K562 (cell line): Measurements from ENCODE around the gene RCSD1. TPM values are rescaled to one million over a fixed set of nuclear protein-coding genes. Genes with fewer than 3 reads are reported as not detected.
A peak's percentile ranks its signal among the peaks of the same experiment; 100 is the strongest.

Source experiments
- ARID1B ChIP-seq: fragments of 450-650 bp; IDR thresholded peaks from 2 replicates; pipeline ENCODE4 v1.6.1; 2016; ENCODE audit warnings: antibody characterized with exemption, mild to moderate bottlenecking, inconsistent platforms
- C11orf30 ChIP-seq: fragments of 450-650 bp; IDR thresholded peaks from 2 replicates; pipeline ENCODE4 v1.6.1; 2016; ENCODE audit warnings: low read depth, mild to moderate bottlenecking
- CBFA2T3 ChIP-seq: fragments of 450-650 bp; IDR thresholded peaks from 2 replicates; pipeline ENCODE4 v1.6.1; 2017
- EGR1 ChIP-seq: fragments of 450-650 bp; conservative IDR thresholded peaks from 2 replicates; pipeline ENCODE4 v1.6.1; 2017; ENCODE audit warnings: mild to moderate bottlenecking
- HDAC1 ChIP-seq, 2 experiments: fragments of 450-650 bp; IDR thresholded peaks; 2 replicates each; pipeline ENCODE4 v1.6.1; 2016 to 2017; ENCODE audit warnings: inconsistent platforms in 1 of 2, mild to moderate bottlenecking in 1 of 2, moderate library complexity in 1 of 2
- NCOR1 ChIP-seq: fragments of 450-650 bp; IDR thresholded peaks from 2 replicates; pipeline ENCODE4 v1.6.1; 2016; ENCODE audit warnings: mild to moderate bottlenecking, moderate library complexity
- NFIC ChIP-seq: fragments of 450-650 bp; IDR thresholded peaks from 2 replicates; pipeline ENCODE4 v1.6.1; 2017; ENCODE audit warnings: mild to moderate bottlenecking, inconsistent platforms
- PKNOX1 ChIP-seq: fragments of 450-650 bp; IDR thresholded peaks from 2 replicates; pipeline ENCODE4 v1.6.1; 2016
- PREB ChIP-seq: sonication (generic); formaldehyde crosslinking; IDR thresholded peaks from 2 replicates; pipeline ENCODE4 v1.8.1; 2023; ENCODE audit warnings: mild to moderate bottlenecking, missing genetic modification reagents
- RCOR1 ChIP-seq, 2 experiments: IDR thresholded peaks; 2 replicates each; pipeline ENCODE4 v1.6.1; 2012; ENCODE audit warnings: low read depth in 2 of 2, low read length in 2 of 2, borderline replicate concordance in 1 of 2, improper control_type of control experiment in 1 of 2
- TCF3 ChIP-seq: sonication (generic); formaldehyde crosslinking; IDR thresholded peaks from 2 replicates; pipeline ENCODE4 v1.4.0; 2020; ENCODE audit warnings: mild to moderate bottlenecking, missing genetic modification reagents
- ZBTB40 ChIP-seq, 2 experiments: fragments of 450-650 bp in 1 of 2; sonication (generic) in 1 of 2; formaldehyde crosslinking in 1 of 2; IDR thresholded peaks; 2 replicates each; pipeline versions ENCODE4 v1.7.1 to v1.9.0; 2016 to 2022; ENCODE audit warnings: inconsistent platforms in 1 of 2, mild to moderate bottlenecking in 1 of 2, missing genetic modification reagents in 1 of 2
- ZNF263 ChIP-seq: sonication (generic); formaldehyde crosslinking; IDR thresholded peaks from 2 replicates; pipeline ENCODE4 v1.8.0; 2022; ENCODE audit warnings: mild to moderate bottlenecking, missing genetic modification reagents, borderline replicate concordance
- ZNF41 ChIP-seq: fragments of 250-450 bp; sonication (Bioruptor Pico); conservative IDR thresholded peaks from 2 replicates; pipeline ENCODE4 v1.4.0; 2020; ENCODE audit warnings: mild to moderate bottlenecking
- ZNF695 ChIP-seq: fragments of 450-650 bp; formaldehyde crosslinking; IDR thresholded peaks from 2 replicates; pipeline ENCODE4 v1.4.0; 2020; ENCODE audit warnings: mild to moderate bottlenecking, moderate library complexity
- ZNF764 ChIP-seq: fragments of 250-450 bp; sonication (Bioruptor Pico); IDR thresholded peaks from 2 replicates; pipeline ENCODE4 v1.4.0; 2020; ENCODE audit warnings: low read depth, mild to moderate bottlenecking, moderate library complexity
- polyA plus RNA-seq, 8 experiments: library from polyadenylated mRNA; depleted of rRNA in 4 of 8; stranded (reverse) in 5 of 8; unstranded in 3 of 8; fragments of >200 nt; fragmentation: Nextera tagmentation in 2 of 8; fragmentation: Illumina TruSeq in 1 of 8; extraction: Ambion mirVana in 2 of 8; extraction: Trizol in 1 of 8; gene quantifications; 2 replicates each; pipeline versions ENCODE4 v1.2.1 to v1.2.3, GENCODE V29; 2011 to 2014; ENCODE audit warnings: inconsistent platforms in 1 of 8, missing spikeins in 1 of 8
- total RNA-seq, 7 experiments: library from RNA; depleted of rRNA in 6 of 7; stranded (reverse); fragments of >200 nt in 6 of 7; fragmentation: Illumina TruSeq in 2 of 7; extraction: Trizol in 2 of 7; gene quantifications; 2 replicates each; pipeline versions ENCODE4 v1.2.1 to v1.2.3, GENCODE V29; 2011 to 2021; ENCODE audit warnings: low replicate concordance in 1 of 7

The RCSD1 gene
- total and polyA plus RNA-seq, 9 of the 15 experiments (the other 6 are each of a cell fraction or from before 2014, with no cell fraction given): 7.8 to 69.8 (median 45.3) TPM

- TF ChIP-seq ZBTB40 (IDR thresholded peaks at IDR 0.05) (no peak), ZBTB40 (CRISPR knock-in tag; IDR thresholded peaks at IDR 0.05) (no peak), ZNF695 (CRISPR knock-in tag) (no peak), HDAC1 (IDR thresholded peaks at IDR 0.05) (peak in 1 of 2 experiments; percentile 68; a peak in 1 of 4 replicates), ARID1B (0 out of 2 replicates have a peak, but pooled peaks have one; percentile 50), ZNF263 (CRISPR knock-in tag) (peak; percentile 44; the same call in 1 of the 2 replicates), ZNF764 (CRISPR knock-in tag) (no peak), CBFA2T3 (peak; percentile 83), ZNF41 (CRISPR knock-in tag) (no peak), EGR1 (peak; percentile 20; the same call in 1 of the 2 replicates), PREB (CRISPR knock-in tag) (no peak), NCOR1 (peak; percentile 56), C11orf30 (no peak), NFIC (peak; percentile 95), TCF3 (peak; percentile 39; the same call in 1 of the 2 replicates), PKNOX1 (no peak), RCOR1 (IDR thresholded peaks at IDR 0.05; ENCODE audit: borderline replicate concordance in 1 of 2, low read depth in 2 of 2, low read length in 2 of 2) (peak in 1 of 2 experiments; percentile 41; a peak in 1 of 4 replicates)
These were observed 48.4 kb downstream of the RCSD1 start (continued) for GRCh38 chr1:167678422-167678821.
